Lung (tissue), 12 donors: ENCODE measurements around the gene KDM6B. TPM values are rescaled to one million over a fixed set of nuclear protein-coding genes. Genes with fewer than 3 reads are reported as not detected.

Experiments used
- ATAC-seq: fragments of 200-7000 bp; cut with Tn5 transposase; one replicate; pipeline ENCODE4 v1.9.1; 2020; ENCODE audit warnings: moderate number of reproducible peaks; ENCODE audit not compliant: insufficient read depth, low FRiP score
- DNase-seq, 3 donors: peaks; one replicate each; pipeline ENCODE4 v3.0.0-alpha.2; 2013 to 2017
- H3K27ac ChIP-seq, 2 donors: one replicate each; pipeline ENCODE4 v1.5.1; 2013; ENCODE audit warnings: mild to moderate bottlenecking in 2 of 2, moderate library complexity in 2 of 2, control low read depth in 1 of 2, inconsistent platforms in 1 of 2, low read depth in 1 of 2, low read length in 1 of 2
- H3K27me3 ChIP-seq, 3 donors: one replicate each; pipeline ENCODE4 v1.5.1; 2013; ENCODE audit warnings: low read length in 2 of 3; ENCODE audit not compliant: control insufficient read depth in 3 of 3, insufficient read depth in 3 of 3
- H3K36me3 ChIP-seq, 4 donors: one replicate each; pipeline ENCODE4 v1.5.1; 2013; ENCODE audit warnings: low read length in 4 of 4, mild to moderate bottlenecking in 1 of 4, moderate library complexity in 1 of 4; ENCODE audit not compliant: control insufficient read depth in 4 of 4, insufficient read depth in 4 of 4
- H3K4me1 ChIP-seq, 5 donors: one replicate each; pipeline ENCODE4 v1.5.1; 2013; ENCODE audit warnings: low read length in 5 of 5, mild to moderate bottlenecking in 2 of 5, moderate library complexity in 1 of 5; ENCODE audit not compliant: control insufficient read depth in 5 of 5, insufficient read depth in 5 of 5
- H3K4me3 ChIP-seq: one replicate; pipeline ENCODE4 v1.5.1; 2013; ENCODE audit warnings: mild to moderate bottlenecking, control low read depth, moderate library complexity
- H3K9ac ChIP-seq, 2 donors: one replicate each; pipeline ENCODE4 v1.5.1; 2013; ENCODE audit warnings: low read length in 2 of 2, control low read depth in 1 of 2; ENCODE audit not compliant: insufficient read depth in 1 of 2
- H3K9me3 ChIP-seq, 4 donors: one replicate each; pipeline ENCODE4 v1.5.1; 2013; ENCODE audit warnings: low read length in 3 of 4, mild to moderate bottlenecking in 1 of 4, moderate library complexity in 1 of 4; ENCODE audit not compliant: control insufficient read depth in 4 of 4, insufficient read depth in 3 of 4
- WGBS, 2 donors: extraction: QIAGEN DNeasy Blood & Tissue Kit; methylation state at CpG; one replicate each; pipeline ENCODE4 v1.1.7; 2013; 5-methylcytosine and 5-hydroxymethylcytosine counted together
- polyA plus RNA-seq, 2 donors: library from polyadenylated mRNA; stranded (reverse); fragments of 200-250 nt; gene quantifications; one replicate each; pipeline ENCODE4 v1.2.1, GENCODE V29; 2013
- total RNA-seq, 2 donors: library from RNA; depleted of rRNA in 1 of 2; stranded (reverse); fragments of >200 nt in 1 of 2; gene quantifications; one replicate each; pipeline ENCODE4 v1.2.1, GENCODE V29; 2014 to 2021
- TF ChIP-seq, protein P1 (sequence below): IDR thresholded peaks from 2 replicates; pipeline ENCODE4 v1.5.1; 2012; ENCODE audit warnings: mild to moderate bottlenecking; ENCODE audit errors: control extremely low read depth, extremely low read depth
- donor health status: control.
- donor health status: control.
- donor health status: Bipolar disorder and iron deficiency.
- donor health status: healthy.
- donor health status: DM: yes; HTN: yes; CAD: no.

Gene KDM6B
- total and polyA plus RNA-seq, 4 donors: 21.0 to 52.9 (median 34.5) TPM

DNA sequence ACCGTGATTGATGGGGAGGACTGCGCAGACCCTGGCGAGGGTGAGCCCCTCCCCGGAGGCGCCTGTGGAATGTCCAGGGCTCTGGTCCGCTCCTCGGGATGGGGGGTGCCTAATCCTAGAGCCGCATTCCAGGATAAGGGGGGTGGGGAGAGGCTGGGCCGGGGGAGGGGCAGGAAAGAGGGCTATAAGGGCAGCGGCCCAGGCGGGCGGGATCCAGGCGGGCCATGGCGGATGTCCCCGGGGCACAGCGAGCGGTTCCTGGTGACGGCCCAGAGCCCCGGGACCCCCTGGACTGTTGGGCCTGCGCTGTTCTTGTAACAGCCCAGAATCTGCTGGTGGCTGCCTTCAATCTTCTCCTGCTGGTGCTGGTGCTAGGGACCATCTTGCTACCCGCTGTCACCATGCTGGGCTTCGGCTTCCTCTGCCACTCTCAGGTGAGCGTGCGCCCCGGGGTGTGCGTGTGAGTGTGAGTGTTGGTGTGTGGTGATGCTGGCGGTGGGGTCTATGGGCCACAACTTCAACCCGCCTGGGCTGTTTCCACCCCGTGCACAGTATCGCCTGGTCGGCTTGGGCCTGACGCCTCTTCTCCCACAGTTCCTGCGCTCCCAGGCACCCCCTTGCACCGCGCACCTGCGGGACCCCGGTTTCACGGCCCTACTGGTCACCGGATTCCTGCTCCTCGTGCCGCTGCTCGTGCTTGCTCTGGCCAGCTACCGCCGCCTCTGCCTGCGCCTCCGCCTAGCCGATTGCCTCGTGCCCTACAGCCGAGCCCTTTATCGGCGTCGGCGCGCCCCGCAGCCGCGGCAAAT is 21.0 kb downstream of the KDM6B start, which contains the start of gene TMEM88:
TMEM88 (plus strand) TSS at position 216 of the 809 bp plus-strand sequence; CDS start at position 225, 9 bp downstream.
- no peak for ATAC-seq
- H3K27ac ChIP-seq: peak within 1 kb of the TSS; percentile 69 to 87
- TF ChIP-seq, protein P1, sequence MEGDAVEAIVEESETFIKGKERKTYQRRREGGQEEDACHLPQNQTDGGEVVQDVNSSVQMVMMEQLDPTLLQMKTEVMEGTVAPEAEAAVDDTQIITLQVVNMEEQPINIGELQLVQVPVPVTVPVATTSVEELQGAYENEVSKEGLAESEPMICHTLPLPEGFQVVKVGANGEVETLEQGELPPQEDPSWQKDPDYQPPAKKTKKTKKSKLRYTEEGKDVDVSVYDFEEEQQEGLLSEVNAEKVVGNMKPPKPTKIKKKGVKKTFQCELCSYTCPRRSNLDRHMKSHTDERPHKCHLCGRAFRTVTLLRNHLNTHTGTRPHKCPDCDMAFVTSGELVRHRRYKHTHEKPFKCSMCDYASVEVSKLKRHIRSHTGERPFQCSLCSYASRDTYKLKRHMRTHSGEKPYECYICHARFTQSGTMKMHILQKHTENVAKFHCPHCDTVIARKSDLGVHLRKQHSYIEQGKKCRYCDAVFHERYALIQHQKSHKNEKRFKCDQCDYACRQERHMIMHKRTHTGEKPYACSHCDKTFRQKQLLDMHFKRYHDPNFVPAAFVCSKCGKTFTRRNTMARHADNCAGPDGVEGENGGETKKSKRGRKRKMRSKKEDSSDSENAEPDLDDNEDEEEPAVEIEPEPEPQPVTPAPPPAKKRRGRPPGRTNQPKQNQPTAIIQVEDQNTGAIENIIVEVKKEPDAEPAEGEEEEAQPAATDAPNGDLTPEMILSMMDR: no peak
- H3K36me3 ChIP-seq: peaks cover 0 to 28% (median 24%) of the 10 kb centered on the region in 4 donors
- WGBS, 2 donors: 64 to 66% methylated on average over 57 of the region's 57 CpGs
- peak in 2 of 3 donors; percentile 25 to 48 for DNase-seq
- peak within 1 kb of the TSS; percentile 14 for H3K4me3 ChIP-seq
- no peaks in the 10 kb centered on the region for H3K27me3 ChIP-seq
- peaks cover 3 to 37% (median 6%) of the 10 kb centered on the region in 5 donors for H3K4me1 ChIP-seq
- no peak within 1 kb of the TSS for H3K9ac ChIP-seq
- no peaks in the 10 kb centered on the region for H3K9me3 ChIP-seq

DNA sequence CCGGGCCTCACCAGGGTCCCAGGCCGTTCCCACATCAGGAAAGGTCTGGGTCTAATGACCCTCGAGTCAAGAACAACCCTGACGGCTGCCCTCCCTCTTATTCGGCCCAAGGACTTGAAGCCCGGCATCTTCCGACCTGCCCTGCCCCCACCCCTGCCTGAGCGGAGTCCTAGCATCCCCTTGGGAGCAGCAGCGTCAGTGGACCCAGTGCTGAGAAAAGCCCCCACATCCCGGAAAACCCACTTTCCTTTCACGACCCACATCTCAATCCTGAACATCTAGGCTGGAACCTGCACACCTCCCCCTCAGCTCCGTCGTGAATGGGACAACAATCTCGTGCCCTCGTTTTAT is 21.6 kb downstream of the KDM6B start:
- ATAC-seq (no peak), DNase-seq (no peak)
- TF ChIP-seq, protein P1: no peak
- Histone ChIP-seq H3K27me3 (no peaks in the 10 kb centered on the region), H3K36me3 (peaks cover 0 to 25% (median 21%) of the 10 kb centered on the region in 4 donors), H3K9me3 (no peaks in the 10 kb centered on the region), H3K4me3 (no peak overlapping the region), H3K27ac (peak overlapping the region; percentile 69 to 87), H3K4me1 (peaks cover 3 to 37% (median 6%) of the 10 kb centered on the region in 5 donors), H3K9ac (no peak overlapping the region)
- WGBS, 2 donors: 27 to 29% methylated on average over 15 of the region's 15 CpGs

DNA sequence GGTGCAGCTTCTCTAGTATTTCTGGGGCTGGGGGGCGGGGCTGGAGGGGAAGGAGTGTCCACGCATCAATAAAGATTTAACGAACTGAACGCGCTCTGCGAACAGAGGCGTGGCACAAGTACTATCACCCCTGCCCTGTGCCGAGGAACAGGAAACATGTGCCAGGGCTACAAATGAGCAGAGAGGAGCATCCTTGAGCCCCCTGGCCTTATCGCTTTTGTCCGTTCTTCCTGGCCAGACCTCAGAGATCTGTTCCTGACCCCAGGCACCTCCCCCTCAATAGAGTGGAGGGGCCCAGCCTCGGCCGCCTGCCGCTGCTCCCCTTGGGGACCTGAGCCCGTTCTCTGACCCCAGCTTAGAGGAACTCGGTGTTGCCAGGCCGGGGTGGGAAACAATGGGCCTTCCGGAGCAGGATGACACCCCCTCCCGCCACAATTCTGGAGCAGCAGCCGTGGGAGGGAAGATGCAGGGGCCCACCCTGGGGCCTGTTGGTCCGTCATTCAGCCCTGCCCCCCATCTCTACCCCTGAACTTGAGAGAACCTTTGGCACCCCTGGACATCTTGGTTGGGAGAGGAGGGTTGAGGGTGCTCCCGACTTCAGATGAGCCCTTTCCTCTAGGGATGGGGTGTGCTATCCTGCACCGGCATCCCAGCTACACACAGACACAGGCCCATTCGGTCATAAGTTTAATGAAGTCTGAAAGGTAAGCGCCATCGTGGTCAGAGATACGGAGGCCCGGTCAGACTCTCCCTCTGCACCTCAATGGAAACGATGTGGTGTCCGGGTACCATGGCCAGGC is 22.2 kb downstream of the KDM6B start:
- DNase-seq (peak; percentile 43 to 65 (median 58)), ATAC-seq (no peak)
- Histone ChIP-seq H3K27me3 (no peaks in the 10 kb centered on the region), H3K9ac (peak overlapping the region; percentile 12 to 50), H3K4me1 (peaks cover 3 to 37% (median 6%) of the 10 kb centered on the region in 5 donors), H3K36me3 (peaks cover 0 to 20% (median 17%) of the 10 kb centered on the region in 4 donors), H3K9me3 (no peaks in the 10 kb centered on the region), H3K4me3 (peak overlapping the region; percentile 38), H3K27ac (peak overlapping the region; percentile 87 to 90)
- TF ChIP-seq, protein P1: no peak
- WGBS, 2 donors: 4 to 9% methylated on average over 27 to 29 of the region's 29 CpGs
